IMR-90 (cell line): ENCODE data around the gene RPS15A. TPM values are rescaled to one million over a fixed set of nuclear protein-coding genes. Genes with fewer than 3 reads are reported as not detected.

ENCODE experiments used
- ATAC-seq: fragments of 200-7000 bp; cut with Tn5 transposase; 2 replicates; pipeline ENCODE4 v1.9.1; 2020; ENCODE audit warnings: low read depth, mild to moderate bottlenecking, moderate library complexity
- BruUV-seq: library from RNA; stranded (reverse); fragments of 400-500 nt; replicated peaks from 2 replicates; lab custom pipeline; 2021; lab: Mats Ljungman, UMichigan
- CTCF ChIA-PET: fragments of 300-600 bp; formaldehyde crosslinking; extraction: SDS; loops from one replicate; lab custom pipeline; 2021; ENCODE audit warnings: antibody characterized with exemption; lab: Yijun Ruan, JAX
- POLR2A ChIA-PET: fragments of 300-600 bp; sonication (Branson Sonifier 250); formaldehyde crosslinking; loops from one replicate; lab custom pipeline; 2022; ENCODE audit warnings: antibody characterized with exemption; ENCODE audit not compliant: unreplicated experiment; lab: Charles Lee
- DNase-seq: peaks from one replicate; pipeline ENCODE4 v3.0.0; 2013
- H2AFZ ChIP-seq: replicated peaks from 2 replicates; pipeline ENCODE3; 2013; ENCODE audit warnings: low read length, mild to moderate bottlenecking; ENCODE audit not compliant: poor library complexity
- H2AK5ac ChIP-seq: 2 replicates; pipeline ENCODE4 v1.6.1; 2013; ENCODE audit warnings: low read depth, low read length, inconsistent platforms
- H2AK9ac ChIP-seq: replicated peaks from 2 replicates; pipeline ENCODE3; 2013; ENCODE audit warnings: mild to moderate bottlenecking, low read depth, low read length, moderate library complexity; ENCODE audit not compliant: poor library complexity
- H2BK120ac ChIP-seq: 2 replicates; pipeline ENCODE4 v1.6.1; 2013; ENCODE audit warnings: low read depth, low read length, inconsistent platforms
- H2BK15ac ChIP-seq: 3 replicates; pipeline ENCODE4 v1.6.1; 2013; ENCODE audit warnings: low read depth, low read length, inconsistent platforms
- H2BK20ac ChIP-seq: 2 replicates; pipeline ENCODE4 v1.6.1; 2013; ENCODE audit warnings: low read depth, mild to moderate bottlenecking, inconsistent platforms, low read length, moderate library complexity
- H2BK5ac ChIP-seq: 2 replicates; pipeline ENCODE4 v1.6.1; 2013; ENCODE audit warnings: mild to moderate bottlenecking, low read depth, low read length, inconsistent platforms; ENCODE audit not compliant: poor library complexity, severe bottlenecking
- H3K14ac ChIP-seq: replicated peaks from 2 replicates; pipeline ENCODE4 v1.6.1; 2013; ENCODE audit warnings: low read depth, low read length, inconsistent platforms
- H3K18ac ChIP-seq: 2 replicates; pipeline ENCODE4 v1.6.1; 2013; ENCODE audit warnings: low read depth, low read length, control low read depth
- H3K23ac ChIP-seq: 2 replicates; pipeline ENCODE4 v1.6.1; 2013; ENCODE audit warnings: low read depth, low read length, inconsistent platforms
- H3K27ac ChIP-seq: 2 replicates; pipeline ENCODE4 v1.5.1; 2013; ENCODE audit warnings: mild to moderate bottlenecking, control low read depth, low read length; ENCODE audit not compliant: insufficient read depth
- H3K27me3 ChIP-seq: 2 replicates; pipeline ENCODE4 v1.6.1; 2013; ENCODE audit warnings: low read length; ENCODE audit not compliant: control insufficient read depth, insufficient read depth
- H3K36me3 ChIP-seq: 2 replicates; pipeline ENCODE4 v1.6.1; 2013; ENCODE audit warnings: low read length, mixed read lengths; ENCODE audit not compliant: control insufficient read depth, insufficient read depth
- H3K4ac ChIP-seq: 2 replicates; pipeline ENCODE4 v1.6.1; 2013; ENCODE audit warnings: low read depth, low read length, inconsistent platforms
- H3K4me1 ChIP-seq: 2 replicates; pipeline ENCODE4 v1.6.1; 2013; ENCODE audit warnings: low read length, mixed read lengths; ENCODE audit not compliant: control insufficient read depth, insufficient read depth
- H3K4me2 ChIP-seq: 2 replicates; pipeline ENCODE4 v1.6.1; 2013; ENCODE audit warnings: low read depth, mild to moderate bottlenecking, control low read depth, low read length, moderate library complexity
- H3K4me3 ChIP-seq: 2 replicates; pipeline ENCODE4 v1.5.1; 2013; ENCODE audit warnings: low read depth, mild to moderate bottlenecking, control low read depth, low read length, moderate library complexity; ENCODE audit not compliant: insufficient read depth
- H3K56ac ChIP-seq: 2 replicates; pipeline ENCODE4 v1.6.1; 2013; ENCODE audit warnings: low read length, inconsistent platforms; ENCODE audit not compliant: insufficient read depth; ENCODE audit errors: extremely low read depth
- H3K79me1 ChIP-seq, 2 experiments: 2 replicates each; pipeline ENCODE4 v1.6.1; 2013; ENCODE audit warnings: low read length in 2 of 2, inconsistent platforms in 1 of 2, low read depth in 1 of 2
- H3K9ac ChIP-seq: 2 replicates; pipeline ENCODE4 v1.6.1; 2013; ENCODE audit warnings: low read depth, low read length, control low read depth
- H3K9me1 ChIP-seq: 2 replicates; pipeline ENCODE4 v1.6.1; 2013; ENCODE audit warnings: low read length, inconsistent platforms; ENCODE audit not compliant: insufficient read depth
- H3K9me3 ChIP-seq: 2 replicates; pipeline ENCODE4 v1.6.1; 2013; ENCODE audit warnings: low read length; ENCODE audit not compliant: control insufficient read depth, insufficient read depth
- H4K20me1 ChIP-seq: 2 replicates; pipeline ENCODE4 v1.6.1; 2013; ENCODE audit warnings: low read length, inconsistent platforms; ENCODE audit not compliant: insufficient read depth
- H4K5ac ChIP-seq: 2 replicates; pipeline ENCODE4 v1.6.1; 2013; ENCODE audit warnings: mild to moderate bottlenecking, low read depth, low read length, control low read depth
- H4K8ac ChIP-seq, 2 experiments: 2 replicates each; pipeline ENCODE4 v1.6.1; 2013; ENCODE audit warnings: low read depth in 2 of 2, low read length in 2 of 2, control low read depth in 1 of 2, inconsistent platforms in 1 of 2
- H4K91ac ChIP-seq: 2 replicates; pipeline ENCODE4 v1.6.1; 2013; ENCODE audit warnings: low read depth, low read length, inconsistent platforms; ENCODE audit not compliant: insufficient read depth
- BHLHE40 ChIP-seq: fragments of 150-350 bp; IDR thresholded peaks from 2 replicates; pipeline ENCODE4 v1.6.1; 2016; ENCODE audit warnings: mild to moderate bottlenecking, low read depth, low read length
- CEBPB ChIP-seq: IDR thresholded peaks from 2 replicates; pipeline ENCODE4 v1.6.1; 2012; ENCODE audit warnings: low read depth, low read length, improper control_type of control experiment
- CHD1 ChIP-seq: IDR thresholded peaks from 2 replicates; pipeline ENCODE4 v1.6.1; 2012; ENCODE audit warnings: low read depth, low read length, improper control_type of control experiment
- FOS ChIP-seq: fragments of 150-350 bp; IDR thresholded peaks from 2 replicates; pipeline ENCODE4 v1.6.1; 2016; ENCODE audit warnings: low read depth, low read length
- MAFK ChIP-seq: IDR thresholded peaks from 2 replicates; pipeline ENCODE4 v1.6.1; 2012; ENCODE audit warnings: low read depth, low read length, improper control_type of control experiment
- MAZ ChIP-seq: IDR thresholded peaks from 2 replicates; pipeline ENCODE4 v1.6.1; 2012; ENCODE audit warnings: low read depth, mild to moderate bottlenecking, low read length, improper control_type of control experiment, moderate library complexity, borderline replicate concordance
- NFE2L2 ChIP-seq: fragments of 150-350 bp; IDR thresholded peaks from 2 replicates; pipeline ENCODE4 v1.6.1; 2016; ENCODE audit warnings: low read depth, mild to moderate bottlenecking, low read length
- RCOR1 ChIP-seq: IDR thresholded peaks from 2 replicates; pipeline ENCODE4 v1.6.1; 2012; ENCODE audit warnings: mild to moderate bottlenecking, low read length, improper control_type of control experiment; ENCODE audit not compliant: insufficient replicate concordance
- SMC3 ChIP-seq: fragments of 150-350 bp; IDR thresholded peaks from 2 replicates; pipeline ENCODE4 v1.6.1; 2016; ENCODE audit warnings: low read depth, mild to moderate bottlenecking, antibody characterized with exemption, low read length, moderate library complexity
- WGBS, 2 experiments: methylation state at CpG; one replicate each; pipeline versions ENCODE4 v1.1.5 to v1.1.7; 2013; ENCODE audit warnings: missing lambda C conversion rate in 2 of 2; ENCODE audit not compliant: insufficient read length in 1 of 2; ENCODE audit errors: extremely low coverage in 2 of 2; 5-methylcytosine and 5-hydroxymethylcytosine counted together
- dilution Hi-C: fragments of 300-500 bp; cut with HindIII; formaldehyde crosslinking; loops from one replicate; pipeline ENCODE4 v1.14.3; 2018; ENCODE audit warnings: low sequenced_read_pairs; ENCODE audit not compliant: unreplicated experiment
- in situ Hi-C: fragments of 300-500 bp; cut with MboI; formaldehyde crosslinking; loops from 3 replicates; pipeline ENCODE4 v1.14.3; 2019; ENCODE audit warnings: low sequenced_read_pairs, inconsistent platforms, mixed read lengths
- intact Hi-C: fragments of 100-400 bp; cut with micrococcal nuclease; formaldehyde crosslinking; loops from 2 replicates; pipeline ENCODE4 v1.10.0; 2022
- polyA plus RNA-seq, 3 experiments: library from polyadenylated mRNA; depleted of rRNA; stranded (reverse); fragments of >200 nt; gene quantifications; 2 replicates each; pipeline ENCODE4 v1.2.3, GENCODE V29; 2012; ENCODE audit warnings: low replicate concordance in 1 of 3
- total RNA-seq: library from RNA; depleted of rRNA; stranded (reverse); fragments of >200 nt; gene quantifications from 2 replicates; pipeline ENCODE4 v1.2.3, GENCODE V29; 2012
- TF ChIP-seq, protein P1 (sequence below): fragments of 150-350 bp; IDR thresholded peaks from 2 replicates; pipeline ENCODE4 v1.6.1; 2016; ENCODE audit warnings: low read depth, mild to moderate bottlenecking, low read length, moderate library complexity, borderline replicate concordance
- TF ChIP-seq, protein P2 (sequence below): fragments of 150-350 bp; IDR thresholded peaks from 2 replicates; pipeline ENCODE4 v1.6.1; 2017; ENCODE audit warnings: mild to moderate bottlenecking, antibody characterized with exemption, low read length, low read depth

The RPS15A gene
- total and polyA plus RNA-seq, 2 of the 4 experiments (the other 2 are of a cell fraction): 4,588 to 4,619 TPM

DNA sequence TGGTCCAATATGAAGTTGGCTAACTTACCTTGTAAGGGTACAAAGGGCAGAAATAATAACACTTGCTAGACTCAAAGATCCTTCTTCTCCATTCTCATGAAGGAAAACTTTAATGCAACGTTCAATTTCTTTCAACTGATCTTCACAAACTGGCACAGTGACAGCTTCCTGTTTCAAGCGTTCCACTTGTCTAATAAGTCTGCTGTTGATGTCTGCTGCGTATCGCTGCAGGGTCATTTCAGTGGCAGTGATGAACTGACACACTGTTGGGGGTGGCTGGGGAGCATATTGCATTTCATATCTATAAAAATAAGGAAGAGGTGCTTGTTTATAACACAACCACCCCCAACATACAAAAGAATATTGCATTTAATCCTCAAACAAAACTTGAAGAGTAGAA lies 44.7 kb upstream of the RPS15A start:
- WGBS, 2 experiments: no CpG with 5 or more reads among the region's 4 CpGs
- ATAC-seq (no peak), DNase-seq (no peak)
- Histone ChIP-seq H3K9me3 (no peaks in the 10 kb centered on the region), H4K91ac (no peak overlapping the region), H3K27me3 (no peaks in the 10 kb centered on the region), H3K14ac (no peak overlapping the region), H3K9ac (no peak overlapping the region), H2AK9ac (no peak overlapping the region), H3K27ac (no peak overlapping the region), H3K18ac (no peak overlapping the region), H3K23ac (no peak overlapping the region), H2AK5ac (no peak overlapping the region), H2BK5ac (no peak overlapping the region), H2BK15ac (no peak overlapping the region), H2BK120ac (no peak overlapping the region), H4K5ac (no peak overlapping the region), H4K20me1 (no peaks in the 10 kb centered on the region), H3K4me3 (no peak overlapping the region), H3K36me3 (peaks cover 57% of the 10 kb centered on the region), H2AFZ (no peak overlapping the region), H3K4me2 (no peak overlapping the region), H3K4me1 (no peaks in the 10 kb centered on the region), H3K79me1 (peaks cover 5 to 6% of the 10 kb centered on the region in 2 experiments; a peak in 2 of 4 replicates), H2BK20ac (no peak overlapping the region), H3K9me1 (no peaks in the 10 kb centered on the region; the same call in 1 of the 2 replicates), H3K56ac (no peak overlapping the region), H3K4ac (no peak overlapping the region), H4K8ac (no peak overlapping the region)
- BruUV-seq: no TSS peak
- TF ChIP-seq SMC3: no peak
- no peak for TF ChIP-seq MAFK
- TF ChIP-seq BHLHE40: no peak
- no peak for TF ChIP-seq FOS
- no peak for TF ChIP-seq CHD1
- no peak for TF ChIP-seq NFE2L2
- no peak for TF ChIP-seq CEBPB
- TF ChIP-seq RCOR1: no peak
- TF ChIP-seq, protein P1, sequence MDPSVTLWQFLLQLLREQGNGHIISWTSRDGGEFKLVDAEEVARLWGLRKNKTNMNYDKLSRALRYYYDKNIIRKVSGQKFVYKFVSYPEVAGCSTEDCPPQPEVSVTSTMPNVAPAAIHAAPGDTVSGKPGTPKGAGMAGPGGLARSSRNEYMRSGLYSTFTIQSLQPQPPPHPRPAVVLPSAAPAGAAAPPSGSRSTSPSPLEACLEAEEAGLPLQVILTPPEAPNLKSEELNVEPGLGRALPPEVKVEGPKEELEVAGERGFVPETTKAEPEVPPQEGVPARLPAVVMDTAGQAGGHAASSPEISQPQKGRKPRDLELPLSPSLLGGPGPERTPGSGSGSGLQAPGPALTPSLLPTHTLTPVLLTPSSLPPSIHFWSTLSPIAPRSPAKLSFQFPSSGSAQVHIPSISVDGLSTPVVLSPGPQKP: no peak
- TF ChIP-seq, protein P2, sequence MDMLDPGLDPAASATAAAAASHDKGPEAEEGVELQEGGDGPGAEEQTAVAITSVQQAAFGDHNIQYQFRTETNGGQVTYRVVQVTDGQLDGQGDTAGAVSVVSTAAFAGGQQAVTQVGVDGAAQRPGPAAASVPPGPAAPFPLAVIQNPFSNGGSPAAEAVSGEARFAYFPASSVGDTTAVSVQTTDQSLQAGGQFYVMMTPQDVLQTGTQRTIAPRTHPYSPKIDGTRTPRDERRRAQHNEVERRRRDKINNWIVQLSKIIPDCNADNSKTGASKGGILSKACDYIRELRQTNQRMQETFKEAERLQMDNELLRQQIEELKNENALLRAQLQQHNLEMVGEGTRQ: no peak
- TF ChIP-seq MAZ: no peak
- intact Hi-C loops: no loop called here
- CTCF ChIA-PET: no interaction called here
- POLR2A ChIA-PET: no interaction called here
- dilution Hi-C loops: no loop called here
- in situ Hi-C loops: no loop called here
